ENCODE results near the gene CCL17. TPM values are rescaled to one million over a fixed set of nuclear protein-coding genes. Genes with fewer than 3 reads are reported as not detected.

CCL17 gene
- total RNA-seq, 1 experiment from 2014 or later = not detected

GRCh38 chr16:57401943-57402640 lies 2.5 kb upstream of the CCL17 start:
- no peak overlapping the region for H3K4me3 Mint-ChIP-seq (ENCODE audit: unreplicated experiment)
- H3K9me3 Mint-ChIP-seq (ENCODE audit: unreplicated experiment) = no peaks in the 10 kb centered on the region
- no TSS peak for BruUV-seq (replicated peaks)
- H3K27ac Mint-ChIP-seq (ENCODE audit: unreplicated experiment) = no peak overlapping the region
- no peaks in the 10 kb centered on the region for H3K27me3 Mint-ChIP-seq (ENCODE audit: insufficient read depth, unreplicated experiment)
- no peak for TF ChIP-seq CTCF (IDR thresholded peaks at IDR 0.05; ENCODE audit: insufficient read depth in 1 of 2, low read depth in 1 of 2, low read length in 1 of 2, severe bottlenecking in 1 of 2, unreplicated experiment in 1 of 2)
- ChIA-PET CTCF (no interaction called here), POLR2A (no interaction called here)
- no peaks in the 10 kb centered on the region for H3K36me3 ChIP-seq (ENCODE audit: control insufficient read depth, insufficient read depth, low read length)
- H3K4me1 Mint-ChIP-seq (ENCODE audit: low read depth, unreplicated experiment) = peaks cover 9% of the 10 kb centered on the region
- no peaks in the 10 kb centered on the region for H3K9me3 ChIP-seq
- intact Hi-C loops (cut with micrococcal nuclease; ENCODE audit: unreplicated experiment) = no loop called here
- no peaks in the 10 kb centered on the region for H3K27me3 ChIP-seq (replicated peaks; ENCODE audit: control insufficient read depth, insufficient read depth, low read length)
- no peak for DNase-seq
- H3K4me3 ChIP-seq (ENCODE audit: low read depth, low read length) = no peak overlapping the region
- H3K4me1 ChIP-seq = no peaks in the 10 kb centered on the region
- no peaks in the 10 kb centered on the region for H3K36me3 Mint-ChIP-seq (ENCODE audit: insufficient read depth, unreplicated experiment)

GRCh38 chr16:57405097-57405496 lies 530 bp downstream of the CCL17 start:
- peaks cover 9% of the 10 kb centered on the region for H3K4me1 Mint-ChIP-seq (ENCODE audit: low read depth, unreplicated experiment)
- H3K27me3 Mint-ChIP-seq (ENCODE audit: insufficient read depth, unreplicated experiment) = no peaks in the 10 kb centered on the region
- intact Hi-C loops (cut with micrococcal nuclease; ENCODE audit: unreplicated experiment) = no loop called here
- Histone ChIP-seq H3K9me3 (no peaks in the 10 kb centered on the region), H3K4me3 (ENCODE audit: low read depth, low read length) (no peak overlapping the region), H3K36me3 (ENCODE audit: control insufficient read depth, insufficient read depth, low read length) (no peaks in the 10 kb centered on the region), H3K4me1 (no peaks in the 10 kb centered on the region), H3K27me3 (replicated peaks; ENCODE audit: control insufficient read depth, insufficient read depth, low read length) (no peaks in the 10 kb centered on the region)
- TF ChIP-seq CTCF (IDR thresholded peaks at IDR 0.05; ENCODE audit: insufficient read depth in 1 of 2, low read depth in 1 of 2, low read length in 1 of 2, severe bottlenecking in 1 of 2, unreplicated experiment in 1 of 2) = no peak
- no peaks in the 10 kb centered on the region for H3K36me3 Mint-ChIP-seq (ENCODE audit: insufficient read depth, unreplicated experiment)
- ChIA-PET POLR2A (no interaction called here), CTCF (interaction anchor here (1.1 kb wide), 1 partner anchor 122 kb away, joined by 3 read pairs; no protein-coding TSS in a partner anchor)
- DNase-seq = no peak
- H3K27ac Mint-ChIP-seq (ENCODE audit: unreplicated experiment) = no peak overlapping the region
- no peaks in the 10 kb centered on the region for H3K9me3 Mint-ChIP-seq (ENCODE audit: unreplicated experiment)
- no TSS peak for BruUV-seq (replicated peaks)
- no peak overlapping the region for H3K4me3 Mint-ChIP-seq (ENCODE audit: unreplicated experiment)

GRCh38 chr16:57406881-57407280 lies 2.3 kb downstream of the CCL17 start:
- CTCF ChIA-PET = interaction anchor here (0.7 to 2.0 kb wide), 2 partner anchors 16 to 24 kb away, joined by 4 read pairs; no protein-coding TSS in a partner anchor
- H3K36me3 Mint-ChIP-seq (ENCODE audit: insufficient read depth, unreplicated experiment) = no peaks in the 10 kb centered on the region

More at GRCh38 chr16:57406881-57407280, 2.3 kb downstream of the CCL17 start:
- Mint-ChIP-seq H3K27ac (ENCODE audit: unreplicated experiment) (no peak overlapping the region), H3K4me3 (ENCODE audit: unreplicated experiment) (no peak overlapping the region), H3K4me1 (ENCODE audit: low read depth, unreplicated experiment) (peaks cover 9% of the 10 kb centered on the region), H3K27me3 (ENCODE audit: insufficient read depth, unreplicated experiment) (no peaks in the 10 kb centered on the region), H3K9me3 (ENCODE audit: unreplicated experiment) (no peaks in the 10 kb centered on the region)
- no peaks in the 10 kb centered on the region for H3K9me3 ChIP-seq
- BruUV-seq (replicated peaks) = no TSS peak
- intact Hi-C loops (cut with micrococcal nuclease; ENCODE audit: unreplicated experiment) = no loop called here
- TF ChIP-seq CTCF (IDR thresholded peaks at IDR 0.05; ENCODE audit: insufficient read depth in 1 of 2, low read depth in 1 of 2, low read length in 1 of 2, severe bottlenecking in 1 of 2, unreplicated experiment in 1 of 2) = no peak
- POLR2A ChIA-PET = no interaction called here
- no peak overlapping the region for H3K4me3 ChIP-seq (ENCODE audit: low read depth, low read length)
- no peak for DNase-seq
- no peaks in the 10 kb centered on the region for H3K27me3 ChIP-seq (replicated peaks; ENCODE audit: control insufficient read depth, insufficient read depth, low read length)
- H3K36me3 ChIP-seq (ENCODE audit: control insufficient read depth, insufficient read depth, low read length) = no peaks in the 10 kb centered on the region
- peaks cover 10% of the 10 kb centered on the region; the same call in 1 of the 2 replicates for H3K4me1 ChIP-seq

Data from Caco-2 (cell line).